Tibial nerve (tissue), 4 donors: ENCODE measurements around the gene ERO1B. TPM values are rescaled to one million over a fixed set of nuclear protein-coding genes. Genes with fewer than 3 reads are reported as not detected.

ENCODE experiments used
- DNase-seq, 2 donors: peaks; one replicate each; pipeline ENCODE4 v3.0.0-alpha.2; 2019; ENCODE audit warnings: low spot score in 2 of 2
- H3K27ac ChIP-seq, 4 donors: fragments of 200-600 bp; sonication (generic) in 3 of 4; one replicate each; pipeline ENCODE4 v1.5.1; 2017 to 2019; ENCODE audit warnings: mild to moderate bottlenecking in 1 of 4
- H3K27me3 ChIP-seq, 2 donors: fragments of 200-600 bp; sonication (generic) in 1 of 2; one replicate each; pipeline versions ENCODE4 v1.5.1 to v1.6.0; 2017 to 2019
- H3K36me3 ChIP-seq, 3 donors: fragments of 200-600 bp; sonication (generic); one replicate each; pipeline ENCODE4 v1.5.1; 2018 to 2019
- H3K4me1 ChIP-seq, 4 donors: fragments of 200-600 bp; sonication (generic) in 3 of 4; one replicate each; pipeline ENCODE4 v1.5.1; 2017 to 2019
- H3K4me3 ChIP-seq, 4 donors: fragments of 200-600 bp; sonication (generic) in 3 of 4; one replicate each; pipeline ENCODE4 v1.5.1; 2017 to 2019; ENCODE audit warnings: mild to moderate bottlenecking in 1 of 4, moderate library complexity in 1 of 4
- H3K9me3 ChIP-seq, 4 donors: fragments of 200-600 bp; sonication (generic) in 3 of 4; one replicate each; pipeline ENCODE4 v1.5.1; 2017 to 2019
- CTCF ChIP-seq, 5 experiments: fragments of 200-600 bp in 3 of 5; fragments of 450-650 bp in 2 of 5; sonication (generic) in 3 of 5; IDR thresholded peaks; one replicate each; pipeline ENCODE4 v1.5.1; 2016 to 2019; ENCODE audit warnings: antibody characterized with exemption in 5 of 5, mild to moderate bottlenecking in 3 of 5, moderate library complexity in 2 of 5
- EP300 ChIP-seq, 2 donors: sonication (generic); formaldehyde crosslinking; IDR thresholded peaks; one replicate each; pipeline ENCODE4 v1.6.1; 2017; ENCODE audit warnings: antibody characterized with exemption in 2 of 2, mild to moderate bottlenecking in 1 of 2
- POLR2A ChIP-seq, 2 donors: fragments of 450-650 bp; IDR thresholded peaks; one replicate each; pipeline ENCODE4 v1.6.1; 2017; ENCODE audit warnings: antibody characterized with exemption in 2 of 2, mild to moderate bottlenecking in 2 of 2, moderate library complexity in 2 of 2
- WGBS, 2 donors: methylation state at CpG; one replicate each; pipeline ENCODE4 v1.1.5; 2018; 5-methylcytosine and 5-hydroxymethylcytosine counted together
- total RNA-seq, 4 donors: library from RNA; depleted of rRNA; stranded (reverse); fragments of >200 nt; gene quantifications; one replicate each; pipeline ENCODE4 v1.1.0, GENCODE V29; 2016

The ERO1B gene
- total RNA-seq, 4 donors from 2014 or later = 12.9 to 16.6 (median 14.5) TPM

DNA sequence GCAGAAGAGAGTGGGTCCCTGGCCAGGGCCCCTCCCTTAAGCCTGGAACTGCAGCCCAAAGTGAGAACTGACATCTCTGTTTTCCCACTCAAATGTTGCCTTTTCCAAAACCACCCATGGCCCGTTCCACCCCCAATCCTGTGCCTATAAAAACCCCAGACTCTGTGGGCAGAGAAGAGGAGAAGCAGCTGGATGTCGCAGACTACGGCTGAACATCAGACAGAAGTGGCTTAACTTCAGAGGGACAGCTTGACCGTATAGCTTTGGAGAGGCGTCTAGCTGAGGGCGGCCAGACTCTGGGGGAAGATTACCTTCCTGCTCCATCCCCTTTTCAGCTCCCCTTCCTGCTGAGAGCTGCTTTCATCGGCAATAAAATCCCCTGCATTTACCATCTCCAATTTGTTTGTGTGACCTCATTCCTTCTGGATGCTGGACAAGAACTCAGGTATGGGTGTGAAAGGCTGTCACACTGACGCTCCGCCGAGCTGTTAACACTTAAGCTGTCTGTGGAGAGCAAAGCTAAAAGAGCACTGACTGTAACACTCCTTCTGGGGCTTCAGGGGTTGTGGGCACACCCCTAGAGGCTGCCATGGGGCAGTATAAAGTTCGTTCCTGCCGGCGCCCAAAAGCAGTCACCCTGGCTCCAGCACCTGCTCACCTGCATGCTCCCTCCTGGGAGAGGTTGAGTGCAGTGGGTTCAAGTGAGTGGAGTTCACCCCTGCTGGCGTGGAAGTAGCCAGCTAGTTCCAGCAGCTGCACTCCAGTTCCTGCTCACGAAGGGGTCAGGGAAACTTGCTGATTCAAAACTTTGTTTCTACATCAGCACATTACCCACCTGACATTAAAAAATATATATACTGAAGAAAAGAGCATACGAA, 19.6 kb upstream of the ERO1B start:
- Histone ChIP-seq H3K27me3 (no peaks in the 10 kb centered on the region), H3K27ac (no peak overlapping the region), H3K36me3 (no peaks in the 10 kb centered on the region), H3K4me3 (no peak overlapping the region), H3K4me1 (no peaks in the 10 kb centered on the region), H3K9me3 (peaks cover 0 to 8% (median 0%) of the 10 kb centered on the region in 4 donors)
- no peak for DNase-seq
- 76 to 78% methylated on average over 16 of the region's 16 CpGs for WGBS, 2 donors
- TF ChIP-seq POLR2A (IDR thresholded peaks at IDR 0.05) (no peak), EP300 (IDR thresholded peaks at IDR 0.05) (no peak), CTCF (IDR thresholded peaks at IDR 0.05) (no peak)

GRCh38 chr1:236297161-236297560, 15.4 kb upstream of the ERO1B start:
- Histone ChIP-seq H3K36me3 (no peaks in the 10 kb centered on the region), H3K4me3 (no peak overlapping the region), H3K27ac (no peak overlapping the region), H3K4me1 (no peaks in the 10 kb centered on the region), H3K9me3 (peaks cover 0 to 8% (median 0%) of the 10 kb centered on the region in 4 donors), H3K27me3 (no peaks in the 10 kb centered on the region)
- 84 to 90% methylated on average over 8 of the region's 8 CpGs for WGBS, 2 donors
- no peak for DNase-seq
- TF ChIP-seq POLR2A (IDR thresholded peaks at IDR 0.05) (no peak), EP300 (IDR thresholded peaks at IDR 0.05) (no peak)

DNA sequence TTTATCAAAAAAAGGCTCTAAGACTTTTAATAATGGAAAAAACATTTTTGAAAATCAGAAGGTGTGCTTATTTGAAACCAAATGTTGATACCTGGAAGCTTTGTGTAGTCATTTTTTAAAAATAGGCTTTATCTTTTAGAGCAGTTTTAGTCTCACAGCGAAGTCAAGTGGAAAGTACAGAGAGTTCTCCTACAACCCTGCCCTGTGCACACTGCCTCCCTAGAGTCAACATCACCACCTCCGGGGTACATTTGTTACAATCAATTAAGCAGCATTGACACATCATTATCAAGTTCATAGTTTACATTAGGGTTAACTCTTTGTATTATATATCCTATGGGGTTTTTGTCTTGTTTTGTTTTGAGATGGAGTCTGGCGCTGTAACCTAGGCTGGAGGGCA, 10.7 kb upstream of the ERO1B start:
- TF ChIP-seq EP300 (IDR thresholded peaks at IDR 0.05) = no peak
- no peak for TF ChIP-seq CTCF (IDR thresholded peaks at IDR 0.05)
- no peak for TF ChIP-seq POLR2A (IDR thresholded peaks at IDR 0.05)
- Histone ChIP-seq H3K27me3 (peaks cover 0 to 6% of the 10 kb centered on the region in 2 donors), H3K36me3 (no peaks in the 10 kb centered on the region), H3K9me3 (no peaks in the 10 kb centered on the region), H3K27ac (no peak overlapping the region), H3K4me1 (no peaks in the 10 kb centered on the region), H3K4me3 (no peak overlapping the region)
- 83 to 85% methylated on average over 3 of the region's 3 CpGs for WGBS, 2 donors
- no peak for DNase-seq

DNA sequence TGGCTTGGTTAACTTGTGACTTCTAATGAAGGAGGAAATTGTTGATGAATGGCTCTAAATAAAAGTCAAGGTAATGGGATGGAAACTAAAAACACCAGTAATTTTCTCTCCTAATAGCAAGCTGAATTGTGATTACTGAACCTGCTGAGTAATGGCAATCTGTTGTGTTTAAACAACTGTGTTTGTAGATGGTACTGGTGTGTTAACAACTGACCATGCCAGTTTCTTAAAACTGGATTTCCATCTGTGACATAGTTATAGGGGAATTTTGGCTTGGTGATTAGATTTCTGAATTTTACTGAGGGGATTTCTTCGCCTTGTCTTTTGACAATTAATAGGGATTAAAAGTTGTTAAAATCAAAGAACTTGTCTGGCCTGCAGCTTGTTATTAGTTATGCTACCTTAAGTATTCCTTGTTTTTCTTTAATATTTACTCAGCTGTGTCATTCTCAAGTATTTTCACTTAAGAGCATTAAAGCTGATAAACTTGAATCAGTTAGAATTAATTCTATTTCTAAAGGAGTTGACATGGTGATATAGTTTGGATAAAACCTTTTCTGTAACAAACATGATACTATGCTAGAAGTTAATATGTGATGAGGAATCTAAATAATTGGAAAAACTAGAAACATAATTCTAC, 7.9 kb upstream of the ERO1B start:
- Histone ChIP-seq H3K4me1 (no peaks in the 10 kb centered on the region), H3K27ac (no peak overlapping the region), H3K9me3 (no peaks in the 10 kb centered on the region), H3K27me3 (peaks cover 0 to 13% of the 10 kb centered on the region in 2 donors), H3K36me3 (no peaks in the 10 kb centered on the region), H3K4me3 (no peak overlapping the region)
- no peak for DNase-seq
- 82 to 89% methylated on average over 1 of the region's 1 CpG for WGBS, 2 donors
- TF ChIP-seq POLR2A (IDR thresholded peaks at IDR 0.05) (no peak), CTCF (IDR thresholded peaks at IDR 0.05) (no peak), EP300 (IDR thresholded peaks at IDR 0.05) (no peak)

DNA sequence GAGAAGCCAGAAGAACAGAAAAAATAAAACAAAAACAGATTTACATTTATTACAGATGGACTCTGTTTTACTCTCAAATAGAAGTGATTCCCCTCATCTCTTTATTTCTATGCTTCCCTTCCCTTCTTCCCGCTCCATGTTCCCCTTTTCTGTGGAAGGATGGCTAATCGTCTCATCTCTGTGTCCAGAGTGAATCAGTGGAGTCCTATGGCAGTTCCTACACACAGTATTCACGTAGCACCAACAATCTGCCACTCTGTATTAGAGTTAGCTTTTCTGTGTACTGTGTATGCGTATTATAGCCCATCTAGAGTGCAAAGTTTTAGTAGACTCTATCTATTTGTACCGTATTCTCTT, 6.8 kb upstream of the ERO1B start:
- WGBS, 2 donors = 88 to 91% methylated on average over 5 of the region's 5 CpGs
- Histone ChIP-seq H3K4me1 (no peaks in the 10 kb centered on the region), H3K27me3 (peaks cover 0 to 13% of the 10 kb centered on the region in 2 donors), H3K9me3 (no peaks in the 10 kb centered on the region), H3K27ac (no peak overlapping the region), H3K4me3 (no peak overlapping the region), H3K36me3 (no peaks in the 10 kb centered on the region)
- no peak for DNase-seq
- TF ChIP-seq POLR2A (IDR thresholded peaks at IDR 0.05) (no peak), CTCF (IDR thresholded peaks at IDR 0.05) (no peak), EP300 (IDR thresholded peaks at IDR 0.05) (no peak)
